Mucosa of gallbladder (tissue), 1 donor: Measurements from ENCODE around the gene PCGF3. TPM values are rescaled to one million over a fixed set of nuclear protein-coding genes. Genes with fewer than 3 reads are reported as not detected.
"Not testable (repeated sequence)": the region's sequence is repeated elsewhere in the genome, so short reads cannot be mapped to it uniquely, and the experiment has no call there.

ENCODE experiments used
- DNase-seq: peaks from one replicate; pipeline ENCODE4 v3.0.0-alpha.2; 2020; ENCODE audit warnings: low spot score
- total RNA-seq: library from RNA; stranded (reverse); gene quantifications from one replicate; pipeline ENCODE4 v1.2.1, GENCODE V29; 2021
- donor health status: DM: no; HTN: no; CAD: no.

Gene PCGF3
- total RNA-seq, 1 donor from 2014 or later = 60.6 TPM

GRCh38 chr4:722851-723360, 17.3 kb downstream of the PCGF3 start:
- no peak for DNase-seq

- no peak for DNase-seq
These were observed 18.3 kb downstream of the PCGF3 start for GRCh38 chr4:723751-724530.

- DNase-seq = no peak
These were observed 20.0 kb downstream of the PCGF3 start for GRCh38 chr4:725391-726234.

- DNase-seq = no peak
These were observed 20.7 kb downstream of the PCGF3 start for GRCh38 chr4:726235-726787.

- DNase-seq = no peak
These were observed 21.2 kb downstream of the PCGF3 start for GRCh38 chr4:726838-727237.

GRCh38 chr4:727576-727975, 21.9 kb downstream of the PCGF3 start:
- no peak for DNase-seq

GRCh38 chr4:729336-730315, 24.0 kb downstream of the PCGF3 start:
- DNase-seq = no peak

GRCh38 chr4:730511-730910, 24.9 kb downstream of the PCGF3 start:
- DNase-seq = no peak

GRCh38 chr4:730946-731904, 25.6 kb downstream of the PCGF3 start:
- DNase-seq = not testable (repeated sequence)

- DNase-seq = not testable (repeated sequence)
These were observed 26.3 kb downstream of the PCGF3 start for GRCh38 chr4:731954-732353.

GRCh38 chr4:732486-732885, 26.9 kb downstream of the PCGF3 start:
- no peak for DNase-seq

GRCh38 chr4:732911-733630, 27.4 kb downstream of the PCGF3 start:
- no peak for DNase-seq

GRCh38 chr4:733631-733980, 28.0 kb downstream of the PCGF3 start:
- no peak for DNase-seq

- no peak for DNase-seq
These were observed 28.4 kb downstream of the PCGF3 start for GRCh38 chr4:734075-734474.

GRCh38 chr4:734951-735350, 29.3 kb downstream of the PCGF3 start:
- DNase-seq = no peak

GRCh38 chr4:735583-735982, 30.0 kb downstream of the PCGF3 start:
- DNase-seq = no peak

- DNase-seq = not testable (repeated sequence)
These were observed 30.9 kb downstream of the PCGF3 start for GRCh38 chr4:736561-736960.

- DNase-seq = no peak
These were observed 33.2 kb downstream of the PCGF3 start for GRCh38 chr4:738781-739280.

GRCh38 chr4:739569-739968, 33.9 kb downstream of the PCGF3 start:
- no peak for DNase-seq
